Spleen (tissue), 7 donors: ENCODE measurements around the gene DCP2.

Source experiments
- CTCF ChIP-seq, 11 experiments: fragments of 200-600 bp in 7 of 11; fragments of 450-650 bp in 4 of 11; sonication (generic) in 4 of 11; IDR thresholded peaks in 8 of 11; conservative IDR thresholded peaks in 3 of 11; 1 replicate in 7 of 11; 2 replicates in 4 of 11; pipeline versions ENCODE4 v1.4.0 to v1.8.0; 2016 to 2021; ENCODE audit warnings: antibody characterized with exemption in 11 of 11, inconsistent platforms in 4 of 11, mild to moderate bottlenecking in 1 of 11
- POLR2A ChIP-seq, 3 donors: fragments of 450-650 bp; IDR thresholded peaks; one replicate each; pipeline ENCODE4 v1.5.1; 2017; ENCODE audit warnings: antibody characterized with exemption in 3 of 3, mild to moderate bottlenecking in 1 of 3
- POLR2AphosphoS5 ChIP-seq, 3 donors: sonication (generic); formaldehyde crosslinking; IDR thresholded peaks; one replicate each; pipeline ENCODE4 v1.5.1; 2017; ENCODE audit warnings: antibody characterized with exemption in 3 of 3
- donor health status: DM: no; HTN: no; CAD: no; lungs with moderate emphysema.
- donor health status: DM: no; HTN: no; CAD: no.
- donor health status: DM: no; HTN: no; CAD: no.

- TF ChIP-seq POLR2AphosphoS5 (IDR thresholded peaks at IDR 0.05) = no peak
- no peak for TF ChIP-seq CTCF (IDR thresholded peaks at IDR 0.05 in 8 of 11, conservative IDR thresholded peaks at IDR 0.05 in 3 of 11)
- no peak for TF ChIP-seq POLR2A (IDR thresholded peaks at IDR 0.05)
Observed at GRCh38 chr5:112940670-112941069, 35.9 kb upstream of the DCP2 start.
